Activated T-cell treated with anti-CD3 and anti-CD28 coated beads, Interleukin-2, amount 50 U/mL, for 4 hours (primary cell): ENCODE data around the gene TP53RK. TPM values are rescaled to one million over a fixed set of nuclear protein-coding genes. Genes with fewer than 3 reads are reported as not detected.

Source experiments
- ATAC-seq, 2 donors: fragments of 200-7000 bp; cut with Tn5 transposase; one replicate each; pipeline ENCODE4 v1.10.0; 2021
- DNase-seq: peaks from one replicate; pipeline ENCODE4 v3.0.0-alpha.2; 2020
- H3K27me3 Mint-ChIP-seq: one replicate; pipeline ENCODE4 v1.8.0; 2021; ENCODE audit warnings: low read depth, mixed read lengths
- H3K36me3 Mint-ChIP-seq: one replicate; pipeline ENCODE4 v1.8.0; 2022; ENCODE audit warnings: mixed read lengths; ENCODE audit not compliant: insufficient read depth
- H3K4me1 Mint-ChIP-seq: one replicate; pipeline ENCODE4 v1.8.0; 2021; ENCODE audit warnings: low read depth, mixed read lengths
- H3K4me3 Mint-ChIP-seq: one replicate; pipeline ENCODE4 v1.8.0; 2021; ENCODE audit warnings: mild to moderate bottlenecking, moderate library complexity, mixed read lengths
- H3K9me3 Mint-ChIP-seq: one replicate; pipeline ENCODE4 v1.8.0; 2021; ENCODE audit warnings: mixed read lengths
- total RNA-seq, 3 donors: library from RNA; stranded (reverse); gene quantifications; one replicate each; pipeline ENCODE4 v1.2.1, GENCODE V29; 2021

Gene TP53RK
- total RNA-seq: 10 to 100 TPM; 12.9 to 14.1 (median 14.1) TPM

DNA sequence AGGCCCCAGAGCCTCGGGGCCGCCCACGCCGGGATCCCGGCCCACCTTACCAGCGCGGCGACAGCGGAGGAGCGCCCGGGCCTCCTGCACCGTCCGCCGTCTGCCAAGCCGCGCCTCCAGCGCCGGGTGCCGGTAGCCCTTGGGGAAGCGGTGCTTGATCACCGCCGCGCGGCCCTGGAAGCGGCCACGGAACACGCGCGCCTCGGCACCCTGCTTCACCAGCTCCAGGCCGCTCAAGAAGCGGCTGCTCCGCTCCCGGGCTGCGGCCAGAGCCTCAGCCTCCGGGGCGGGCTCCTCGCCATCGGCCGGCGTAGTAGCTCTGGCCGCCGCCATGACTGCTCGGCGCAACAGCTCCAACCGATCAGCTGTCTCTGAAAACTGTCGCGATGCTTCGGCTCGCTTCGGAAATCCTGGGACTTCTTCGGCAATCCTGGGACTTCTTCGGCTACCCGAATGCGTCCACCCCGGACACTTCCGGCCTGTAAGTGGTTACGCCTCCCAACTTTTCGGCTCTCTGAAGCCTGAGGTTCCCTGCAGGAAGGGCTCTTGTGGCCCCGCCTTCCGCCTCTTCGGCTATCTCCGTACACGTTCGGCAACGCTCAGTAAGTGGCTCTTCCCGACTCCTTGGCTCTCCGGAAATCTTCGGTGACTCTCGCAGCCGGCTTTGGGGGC is at the start of gene TP53RK:
TP53RK (minus strand) TSS at position 363 of the 672 bp plus-strand sequence; CDS start at position 333, 30 bp downstream.
- H3K4me3 Mint-ChIP-seq: peak within 1 kb of the TSS; percentile 89
- peaks cover 41% of the 10 kb centered on the region for H3K4me1 Mint-ChIP-seq
- H3K27me3 Mint-ChIP-seq: no peaks in the 10 kb centered on the region

DNA sequence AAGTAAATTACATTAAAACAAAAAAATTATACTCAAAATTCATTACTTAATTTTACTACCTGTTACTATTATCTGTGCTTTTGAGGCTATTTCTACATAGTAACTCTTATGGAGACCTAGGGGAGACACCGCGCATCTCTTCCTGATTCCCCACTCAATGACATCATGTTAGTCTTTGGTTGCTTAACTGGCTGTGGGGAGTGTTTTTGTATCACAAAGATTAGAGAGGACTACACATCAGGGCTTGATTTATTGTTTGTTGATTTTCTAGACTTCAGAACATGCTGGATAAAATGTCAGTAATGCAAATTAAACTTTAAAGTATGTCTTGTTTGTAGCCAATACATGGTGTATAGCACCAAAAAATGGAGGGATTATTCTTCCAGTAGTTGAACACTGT is 46.2 kb upstream of the TP53RK start:
- no peak for ATAC-seq
- Mint-ChIP-seq H3K4me3 (no peak overlapping the region), H3K9me3 (no peaks in the 10 kb centered on the region), H3K27me3 (peaks cover 17% of the 10 kb centered on the region), H3K4me1 (no peaks in the 10 kb centered on the region), H3K36me3 (no peaks in the 10 kb centered on the region)
- no peak for DNase-seq

More for the DNA sequence above, at the start of gene TP53RK:
- DNase-seq (peak; percentile 89), ATAC-seq (peak; percentile 96 to 97)
- Mint-ChIP-seq H3K36me3 (peaks cover 15% of the 10 kb centered on the region), H3K9me3 (no peaks in the 10 kb centered on the region)

DNA sequence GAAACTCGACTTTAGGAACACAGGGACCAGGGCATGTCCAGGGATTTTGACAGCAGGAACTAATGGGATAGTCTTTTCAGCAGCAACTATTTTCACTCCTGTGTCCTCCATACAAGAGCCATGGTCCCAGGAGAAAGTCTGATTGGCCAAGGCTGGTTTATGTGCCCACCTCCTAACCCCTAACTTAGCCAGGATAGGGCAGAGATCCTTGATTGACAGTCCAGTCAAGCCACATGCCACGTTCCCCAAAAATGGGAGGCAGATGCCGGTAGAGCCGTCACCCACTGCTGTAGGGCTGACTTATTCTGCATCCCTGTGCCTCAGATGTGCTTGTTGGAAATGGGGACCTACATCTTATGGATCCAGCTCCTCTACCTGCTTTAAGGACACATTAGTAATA is 42.5 kb upstream of the TP53RK start:
- no peak for DNase-seq
- ATAC-seq: no peak
- Mint-ChIP-seq H3K36me3 (no peaks in the 10 kb centered on the region), H3K4me3 (no peak overlapping the region), H3K27me3 (peaks cover 10% of the 10 kb centered on the region), H3K9me3 (no peaks in the 10 kb centered on the region), H3K4me1 (no peaks in the 10 kb centered on the region)

DNA sequence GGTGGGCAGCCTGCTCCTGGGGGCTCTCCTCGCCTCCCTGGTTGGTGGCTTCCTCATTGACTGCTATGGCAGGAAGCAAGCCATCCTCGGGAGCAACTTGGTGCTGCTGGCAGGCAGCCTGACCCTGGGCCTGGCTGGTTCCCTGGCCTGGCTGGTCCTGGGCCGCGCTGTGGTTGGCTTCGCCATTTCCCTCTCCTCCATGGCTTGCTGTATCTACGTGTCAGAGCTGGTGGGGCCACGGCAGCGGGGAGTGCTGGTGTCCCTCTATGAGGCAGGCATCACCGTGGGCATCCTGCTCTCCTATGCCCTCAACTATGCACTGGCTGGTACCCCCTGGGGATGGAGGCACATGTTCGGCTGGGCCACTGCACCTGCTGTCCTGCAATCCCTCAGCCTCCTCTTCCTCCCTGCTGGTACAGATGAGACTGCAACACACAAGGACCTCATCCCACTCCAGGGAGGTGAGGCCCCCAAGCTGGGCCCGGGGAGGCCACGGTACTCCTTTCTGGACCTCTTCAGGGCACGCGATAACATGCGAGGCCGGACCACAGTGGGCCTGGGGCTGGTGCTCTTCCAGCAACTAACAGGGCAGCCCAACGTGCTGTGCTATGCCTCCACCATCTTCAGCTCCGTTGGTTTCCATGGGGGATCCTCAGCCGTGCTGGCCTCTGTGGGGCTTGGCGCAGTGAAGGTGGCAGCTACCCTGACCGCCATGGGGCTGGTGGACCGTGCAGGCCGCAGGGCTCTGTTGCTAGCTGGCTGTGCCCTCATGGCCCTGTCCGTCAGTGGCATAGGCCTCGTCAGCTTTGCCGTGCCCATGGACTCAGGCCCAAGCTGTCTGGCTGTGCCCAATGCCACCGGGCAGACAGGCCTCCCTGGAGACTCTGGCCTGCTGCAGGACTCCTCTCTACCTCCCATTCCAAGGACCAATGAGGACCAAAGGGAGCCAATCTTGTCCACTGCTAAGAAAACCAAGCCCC is 36.2 kb upstream of the TP53RK start:
- Mint-ChIP-seq H3K36me3 (no peaks in the 10 kb centered on the region), H3K9me3 (peaks cover 6% of the 10 kb centered on the region), H3K27me3 (no peaks in the 10 kb centered on the region), H3K4me3 (no peak overlapping the region), H3K4me1 (no peaks in the 10 kb centered on the region)
- no peak for ATAC-seq
- no peak for DNase-seq

DNA sequence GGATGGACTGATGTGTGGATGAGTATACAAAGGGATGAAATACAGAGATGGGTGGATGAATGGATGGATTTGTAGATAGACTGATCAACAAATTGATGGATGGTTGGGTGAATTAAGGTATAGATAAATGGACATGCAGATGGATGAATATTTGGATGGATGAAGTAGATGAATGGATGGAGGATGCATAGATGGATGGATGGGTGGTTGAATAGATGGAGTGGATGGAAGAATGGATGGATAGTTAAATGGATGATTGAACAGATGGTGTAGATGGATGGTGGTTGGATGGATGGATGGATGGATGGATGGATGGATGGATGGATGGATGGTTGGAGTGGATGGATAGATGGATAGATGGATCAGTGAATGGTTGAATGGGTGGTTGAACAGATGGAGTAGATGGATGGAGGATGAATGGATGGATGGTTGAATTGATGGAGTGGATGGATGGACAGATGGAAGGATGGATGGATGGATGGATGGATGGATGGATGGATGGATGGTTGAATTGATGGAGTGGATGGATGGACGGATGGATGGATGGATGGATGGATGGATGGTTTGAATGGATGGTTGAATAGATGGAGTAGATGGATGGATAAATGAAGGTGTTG is 35.2 kb upstream of the TP53RK start:
- ATAC-seq (no peak), DNase-seq (no peak)
- H3K36me3 Mint-ChIP-seq: peaks cover 1% of the 10 kb centered on the region
- H3K4me1 Mint-ChIP-seq: no peaks in the 10 kb centered on the region
- H3K4me3 Mint-ChIP-seq: no peak overlapping the region
- H3K27me3 Mint-ChIP-seq: peaks cover 5% of the 10 kb centered on the region
- peaks cover 11% of the 10 kb centered on the region for H3K9me3 Mint-ChIP-seq

DNA sequence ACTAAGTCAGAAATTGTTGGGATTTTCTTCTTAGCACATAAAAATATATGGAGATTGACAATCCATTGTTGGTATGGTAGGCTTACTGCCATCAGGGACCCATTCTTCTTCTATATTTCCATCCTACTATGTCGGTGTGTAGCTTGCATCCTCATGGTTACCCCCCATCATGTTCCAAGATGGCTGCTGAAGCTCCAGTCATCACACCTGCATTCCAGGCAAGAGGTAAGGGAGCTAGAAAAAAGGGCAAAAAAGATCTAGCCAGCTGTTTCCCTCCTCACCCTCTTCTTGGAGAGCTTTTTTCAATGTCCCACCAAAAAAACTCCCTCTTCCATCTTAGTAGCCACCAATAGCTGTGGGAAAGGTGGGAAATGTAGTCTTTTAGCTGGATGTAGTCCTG is 33.8 kb upstream of the TP53RK start:
- no peaks in the 10 kb centered on the region for H3K4me1 Mint-ChIP-seq
- DNase-seq: no peak
- peaks cover 5% of the 10 kb centered on the region for H3K27me3 Mint-ChIP-seq
- peaks cover 11% of the 10 kb centered on the region for H3K9me3 Mint-ChIP-seq
- no peak overlapping the region for H3K4me3 Mint-ChIP-seq
- ATAC-seq: no peak
- H3K36me3 Mint-ChIP-seq: peaks cover 1% of the 10 kb centered on the region

DNA sequence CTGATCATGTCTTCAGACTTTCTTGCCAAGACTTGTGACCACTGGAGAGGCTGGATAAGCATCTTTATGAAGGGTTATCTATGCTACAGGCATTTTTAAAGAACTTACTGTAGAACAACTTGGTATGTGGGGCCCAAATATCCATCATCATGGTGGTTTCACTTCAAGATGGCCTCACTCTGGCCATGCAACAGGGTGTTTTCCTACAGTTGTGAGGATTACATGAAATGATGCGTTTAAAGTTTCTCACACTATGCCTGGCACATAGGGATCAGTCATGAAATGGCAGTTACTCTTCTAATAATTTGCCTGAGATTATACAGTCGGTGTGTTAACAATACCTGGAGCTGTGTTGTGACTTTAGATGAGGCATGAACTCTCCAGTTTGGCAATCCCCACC is 33.2 kb upstream of the TP53RK start:
- H3K36me3 Mint-ChIP-seq: peaks cover 1% of the 10 kb centered on the region
- ATAC-seq: no peak
- H3K9me3 Mint-ChIP-seq: peaks cover 11% of the 10 kb centered on the region
- no peak overlapping the region for H3K4me3 Mint-ChIP-seq
- no peak for DNase-seq
- no peaks in the 10 kb centered on the region for H3K4me1 Mint-ChIP-seq
- H3K27me3 Mint-ChIP-seq: peaks cover 5% of the 10 kb centered on the region

DNA sequence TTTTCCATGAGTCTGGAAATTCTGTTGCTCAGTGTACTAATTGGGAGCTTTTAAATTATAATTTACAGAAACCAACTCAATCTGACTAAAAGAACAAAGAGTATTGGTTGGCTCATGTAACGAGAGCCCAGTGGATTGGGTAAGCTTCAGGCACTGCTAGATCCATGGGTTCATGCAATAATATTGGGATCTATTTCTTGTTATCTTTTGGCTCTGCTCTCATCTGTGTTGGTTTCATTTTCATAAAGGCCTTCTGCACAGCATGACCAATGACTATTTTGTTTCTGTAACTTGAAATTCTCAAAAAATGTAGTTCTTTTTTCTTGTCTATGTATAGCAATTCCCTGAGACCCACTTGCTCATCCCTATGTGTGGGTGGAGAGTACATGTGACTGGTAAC is 32.2 kb upstream of the TP53RK start:
- H3K36me3 Mint-ChIP-seq: peaks cover 1% of the 10 kb centered on the region
- H3K9me3 Mint-ChIP-seq: peaks cover 11% of the 10 kb centered on the region
- H3K4me3 Mint-ChIP-seq: no peak overlapping the region
- DNase-seq: no peak
- no peaks in the 10 kb centered on the region for H3K4me1 Mint-ChIP-seq
- ATAC-seq: no peak
- H3K27me3 Mint-ChIP-seq: peaks cover 5% of the 10 kb centered on the region

DNA sequence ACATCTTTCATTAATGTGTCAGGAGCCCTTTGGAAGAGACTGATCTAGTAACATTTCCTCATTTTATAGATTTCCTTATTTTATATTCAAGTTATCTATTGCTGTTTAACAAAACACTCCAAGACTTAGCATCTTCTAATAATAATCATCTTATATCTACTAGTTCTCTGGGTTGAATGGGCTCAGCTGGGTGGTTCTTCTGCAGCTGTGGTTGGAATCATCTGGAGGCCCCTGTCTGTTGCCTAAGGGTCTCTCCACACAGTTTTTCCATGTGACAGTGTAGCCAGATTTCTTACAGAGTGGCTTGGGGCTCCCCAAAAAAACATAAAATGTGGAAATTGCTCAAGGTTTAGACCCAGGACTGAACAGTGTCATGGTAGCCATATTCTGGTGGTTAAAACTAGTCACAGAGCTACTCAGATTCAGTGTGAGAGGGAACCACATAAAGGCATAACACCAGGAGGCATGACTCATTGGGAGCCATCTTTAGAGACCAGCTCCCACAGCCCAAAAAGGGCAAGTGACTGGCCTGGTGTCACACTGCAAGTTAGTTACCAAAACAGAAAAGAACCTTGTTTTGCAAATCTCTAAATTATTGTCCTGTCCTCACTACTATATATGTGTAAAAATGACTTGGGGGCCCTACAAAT is 31.7 kb upstream of the TP53RK start:
- H3K36me3 Mint-ChIP-seq: peaks cover 1% of the 10 kb centered on the region
- no peak for DNase-seq
- ATAC-seq: peak; percentile 83 to 93
- H3K27me3 Mint-ChIP-seq: peaks cover 5% of the 10 kb centered on the region
- H3K9me3 Mint-ChIP-seq: peaks cover 11% of the 10 kb centered on the region
- H3K4me3 Mint-ChIP-seq: no peak overlapping the region
- no peaks in the 10 kb centered on the region for H3K4me1 Mint-ChIP-seq

DNA sequence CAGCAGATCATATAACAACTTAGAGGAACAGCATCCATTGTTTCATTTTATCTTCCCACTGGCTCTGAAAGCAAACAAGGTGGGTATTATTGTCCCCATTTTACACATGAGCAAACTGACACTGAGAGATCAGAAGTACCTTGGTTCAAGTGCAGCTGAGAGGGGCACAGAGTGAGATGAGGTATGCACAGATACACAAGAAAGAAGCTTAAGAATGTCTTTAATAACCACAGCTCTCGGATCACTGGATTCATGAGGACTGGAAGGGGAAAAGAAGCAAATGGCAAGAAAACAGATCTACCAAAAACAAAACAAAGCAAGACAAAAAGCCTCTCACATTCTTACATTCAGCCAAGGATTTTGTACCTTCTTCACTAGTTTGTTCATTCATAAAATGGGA is 30.8 kb upstream of the TP53RK start:
- peaks cover 11% of the 10 kb centered on the region for H3K9me3 Mint-ChIP-seq
- no peak overlapping the region for H3K4me3 Mint-ChIP-seq
- H3K4me1 Mint-ChIP-seq: no peaks in the 10 kb centered on the region
- peaks cover 9% of the 10 kb centered on the region for H3K27me3 Mint-ChIP-seq
- H3K36me3 Mint-ChIP-seq: peaks cover 1% of the 10 kb centered on the region
- ATAC-seq (no peak), DNase-seq (no peak)

DNA sequence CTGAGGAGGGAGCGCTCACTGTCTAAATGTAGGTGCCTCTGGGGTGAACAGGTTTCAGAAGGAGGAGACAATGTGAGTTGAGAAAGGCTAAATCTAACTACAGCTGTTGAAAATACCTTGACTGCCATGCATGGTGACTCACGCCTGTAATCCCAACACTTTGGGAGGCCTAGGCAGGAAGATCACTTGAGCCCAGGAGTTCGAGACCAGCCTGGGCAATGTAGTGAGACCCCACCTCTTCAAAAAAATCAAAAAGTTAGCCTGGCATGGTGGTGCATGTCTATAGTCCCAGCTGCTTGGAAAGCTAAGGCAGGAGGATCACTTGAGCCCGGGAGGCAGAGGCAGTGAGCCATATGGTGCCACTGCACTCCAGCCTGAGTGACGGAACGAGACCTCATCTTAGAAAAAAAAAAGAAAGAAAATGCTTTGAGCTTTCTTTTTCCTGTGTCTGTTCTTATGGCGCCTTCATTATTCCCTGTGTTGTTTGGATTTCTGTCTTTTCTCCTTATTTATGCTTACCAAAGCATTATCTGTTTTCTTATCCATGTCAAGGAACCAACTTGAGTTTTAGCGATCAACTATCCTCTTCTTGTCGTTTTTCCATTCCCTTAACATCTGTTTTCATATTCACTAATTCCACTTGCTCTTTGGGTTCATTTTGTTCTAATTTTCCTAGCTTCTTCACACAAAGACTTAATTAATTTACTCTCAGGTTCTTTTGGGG is 28.7 kb upstream of the TP53RK start:
- no peaks in the 10 kb centered on the region for H3K4me1 Mint-ChIP-seq
- no peak overlapping the region for H3K4me3 Mint-ChIP-seq
- H3K27me3 Mint-ChIP-seq: peaks cover 29% of the 10 kb centered on the region
- DNase-seq (no peak), ATAC-seq (no peak)
- peaks cover 11% of the 10 kb centered on the region for H3K9me3 Mint-ChIP-seq
- H3K36me3 Mint-ChIP-seq: peaks cover 1% of the 10 kb centered on the region

DNA sequence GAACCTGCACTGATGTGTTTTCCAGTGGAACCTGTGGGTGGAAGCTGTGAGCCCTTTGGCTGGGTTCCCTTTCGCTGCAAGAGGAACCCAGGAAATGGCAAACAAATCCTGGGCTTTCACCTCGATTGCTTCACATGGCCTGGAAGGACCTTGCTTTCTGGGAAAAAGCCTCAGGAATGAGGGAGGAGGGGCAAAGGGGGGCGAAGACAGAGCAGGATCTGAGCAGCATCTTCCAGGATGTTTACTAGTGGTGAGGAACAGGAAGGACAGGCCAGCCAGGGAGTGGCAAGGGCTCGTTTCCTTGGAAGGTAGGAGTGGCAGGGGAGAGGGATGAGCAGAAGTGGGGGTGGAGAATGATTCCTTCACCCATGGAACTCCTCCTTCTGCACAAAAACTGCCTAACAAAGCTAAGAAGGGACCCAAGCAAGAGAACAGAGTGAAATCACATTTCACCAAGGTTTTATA is 26.1 kb upstream of the TP53RK start:
- Mint-ChIP-seq H3K27me3 (peaks cover 49% of the 10 kb centered on the region), H3K36me3 (peaks cover 1% of the 10 kb centered on the region), H3K4me1 (peaks cover under 1% of the 10 kb centered on the region), H3K9me3 (peaks cover 3% of the 10 kb centered on the region), H3K4me3 (no peak overlapping the region)
- no peak for DNase-seq
- ATAC-seq: no peak

DNA sequence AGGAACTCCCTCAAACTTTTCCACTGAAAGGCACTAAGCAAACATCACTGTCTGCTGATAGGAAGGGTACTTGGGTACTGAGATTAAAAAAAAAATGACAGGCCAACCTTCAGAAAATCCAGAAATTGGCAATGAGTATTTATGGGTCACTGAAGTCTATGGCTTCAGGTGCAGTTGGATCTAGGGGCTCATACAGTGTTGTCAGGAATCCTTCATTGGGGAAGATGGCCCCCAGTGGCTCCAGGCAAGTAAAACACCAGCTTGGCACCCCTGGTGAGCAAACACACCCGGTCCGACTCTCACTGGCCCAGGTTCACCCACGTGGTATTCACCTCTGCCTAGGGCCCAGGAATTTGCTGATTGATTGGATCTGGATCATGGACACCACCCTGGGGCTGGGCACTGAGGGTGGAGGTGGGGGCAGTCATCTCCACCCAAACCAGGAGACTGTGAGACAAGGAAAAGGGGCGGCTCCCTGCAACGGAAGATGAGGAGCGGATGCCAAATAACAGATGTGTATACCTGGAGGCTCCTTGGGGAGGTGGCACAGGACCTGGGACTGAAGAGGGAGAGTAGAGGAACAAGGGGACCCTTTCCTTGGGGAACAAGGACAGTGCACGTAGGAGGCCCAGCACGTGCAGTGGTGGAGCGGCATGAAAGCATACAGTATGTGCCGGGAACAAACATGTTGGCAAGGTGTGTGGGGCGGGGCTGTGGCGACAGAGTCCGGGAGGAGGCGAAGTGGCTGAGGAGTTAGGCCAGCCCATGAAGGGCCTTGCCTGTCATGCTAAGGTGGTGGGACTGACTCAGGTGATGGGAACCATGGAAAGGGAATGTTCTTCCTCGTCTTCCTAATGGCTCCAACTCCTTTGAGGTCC is 25.0 kb upstream of the TP53RK start:
- H3K36me3 Mint-ChIP-seq: no peaks in the 10 kb centered on the region
- no peaks in the 10 kb centered on the region for H3K9me3 Mint-ChIP-seq
- peaks cover 5% of the 10 kb centered on the region for H3K4me1 Mint-ChIP-seq
- DNase-seq (no peak), ATAC-seq (no peak)
- no peak overlapping the region for H3K4me3 Mint-ChIP-seq
- peaks cover 51% of the 10 kb centered on the region for H3K27me3 Mint-ChIP-seq
